Right ventricle myocardium superior (tissue), 1 donor: Measurements from ENCODE around the gene ENAH. TPM values are rescaled to one million over a fixed set of nuclear protein-coding genes. Genes with fewer than 3 reads are reported as not detected.

ENCODE experiments used
- ATAC-seq: fragments of 200-7000 bp; cut with Tn5 transposase; one replicate; pipeline ENCODE4 v1.9.1; 2020; ENCODE audit warnings: mild to moderate bottlenecking; ENCODE audit not compliant: poor library complexity
- DNase-seq: peaks from one replicate; pipeline ENCODE4 v3.0.0-alpha.2; 2020
- intact Hi-C: fragments of 100-400 bp; cut with DNase I; formaldehyde crosslinking; loops from one replicate; pipeline ENCODE4 v1.11.2; 2022
- total RNA-seq: library from RNA; stranded (reverse); fragmentation: NEBNext Ultra II Directional; extraction: Animal tissue kit (Norgen Biotek cat#: 25700); gene quantifications from one replicate; pipeline ENCODE4 v1.2.1, GENCODE V29; 2021
- donor health status: DM: no; HTN: yes; CAD: no; lungs with severe emphysema.

ENAH gene
- total RNA-seq, 1 donor from 2014 or later: 70.4 TPM

DNA sequence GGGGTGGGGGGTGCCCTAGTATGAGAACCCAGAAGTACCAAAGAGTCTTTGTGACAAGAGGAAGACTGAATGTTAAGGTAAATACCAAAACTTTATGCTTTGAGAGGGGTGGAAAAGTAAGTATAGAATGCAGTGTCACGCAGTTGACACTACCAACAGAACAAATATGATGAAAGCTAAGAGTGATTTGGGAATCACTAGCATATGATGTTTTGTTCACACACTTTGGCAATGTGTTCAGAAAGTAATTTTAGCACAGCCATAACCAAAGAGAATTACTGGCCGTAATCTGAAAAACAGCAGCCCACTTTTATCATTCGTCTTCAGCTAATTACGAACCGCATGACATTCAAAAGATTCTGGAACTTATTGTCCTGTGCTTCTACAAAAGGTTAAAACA lies 59.5 kb downstream of the ENAH start:
- ATAC-seq: peak; percentile 38
- no peak for DNase-seq
- intact Hi-C loops: no loop called here

- no peak for ATAC-seq
- intact Hi-C loops: no loop called here
- no peak for DNase-seq
Measured at GRCh38 chr1:225592362-225593025, 60.4 kb downstream of the ENAH start.

GRCh38 chr1:225587310-225587709 lies 65.6 kb downstream of the ENAH start:
- no peak for DNase-seq
- intact Hi-C loops: no loop called here
- ATAC-seq: no peak

- ATAC-seq (peak; percentile 82), DNase-seq (no peak)
- intact Hi-C loops: no loop called here
Measured at GRCh38 chr1:225581186-225581585, 71.7 kb downstream of the ENAH start.

GRCh38 chr1:225580238-225581099 lies 72.5 kb downstream of the ENAH start:
- DNase-seq: no peak
- intact Hi-C loops: no loop called here
- peak; percentile 42 for ATAC-seq

GRCh38 chr1:225578251-225578977 lies 74.5 kb downstream of the ENAH start:
- ATAC-seq: no peak
- intact Hi-C loops: loop anchor here (10.0 kb wide), 1 partner anchor 66 kb away; no protein-coding TSS in a partner anchor
- no peak for DNase-seq

DNA sequence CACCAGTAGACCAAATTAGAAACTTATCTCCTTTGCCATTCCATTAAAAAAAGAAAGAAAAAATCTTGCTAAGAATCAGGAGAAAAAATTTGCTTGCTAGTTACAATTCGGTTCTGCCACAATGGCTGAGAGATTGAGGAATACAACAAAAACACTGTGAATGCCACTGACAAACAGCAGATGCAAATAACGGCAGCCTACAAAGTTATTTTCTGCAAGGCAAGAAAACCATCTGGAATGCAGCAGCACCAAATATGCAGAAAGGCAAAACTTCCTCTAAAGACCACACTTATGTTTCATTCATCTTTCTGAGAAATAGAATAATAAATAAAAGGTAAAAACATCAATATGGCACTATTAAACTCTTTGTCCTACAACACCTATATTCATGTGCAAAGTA lies 75.7 kb downstream of the ENAH start:
- intact Hi-C loops: loop anchor here (10.0 kb wide), 1 partner anchor 68 kb away; no protein-coding TSS in a partner anchor
- DNase-seq (no peak), ATAC-seq (no peak)

DNA sequence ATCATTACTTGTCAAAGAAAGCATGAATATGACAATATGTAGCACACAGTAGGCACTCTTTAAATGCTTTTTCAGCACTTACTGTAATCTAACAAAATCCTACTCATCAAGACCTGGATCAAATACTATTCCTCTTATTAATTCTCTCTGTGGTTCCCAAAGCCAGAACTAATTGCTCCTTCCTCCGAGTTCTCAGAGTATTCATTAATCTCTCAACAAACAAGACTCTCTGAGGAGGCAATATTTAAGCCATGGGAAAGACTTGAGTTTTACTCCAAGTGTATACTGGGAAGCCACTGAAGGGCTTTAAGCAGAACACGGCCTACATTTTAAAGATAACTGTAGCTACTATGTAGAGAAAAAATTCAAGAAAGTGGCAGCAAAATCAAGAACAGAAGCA lies 79.7 kb downstream of the ENAH start:
- DNase-seq: no peak
- ATAC-seq: no peak
- intact Hi-C loops: loop anchor here (10.0 kb wide), 1 partner anchor 72 kb away; no protein-coding TSS in a partner anchor

- intact Hi-C loops: loop anchor here (10.0 kb wide), 1 partner anchor 72 kb away; no protein-coding TSS in a partner anchor
- peak; percentile 56 for ATAC-seq
- DNase-seq: no peak
Measured at GRCh38 chr1:225572422-225572821, 80.5 kb downstream of the ENAH start.

DNA sequence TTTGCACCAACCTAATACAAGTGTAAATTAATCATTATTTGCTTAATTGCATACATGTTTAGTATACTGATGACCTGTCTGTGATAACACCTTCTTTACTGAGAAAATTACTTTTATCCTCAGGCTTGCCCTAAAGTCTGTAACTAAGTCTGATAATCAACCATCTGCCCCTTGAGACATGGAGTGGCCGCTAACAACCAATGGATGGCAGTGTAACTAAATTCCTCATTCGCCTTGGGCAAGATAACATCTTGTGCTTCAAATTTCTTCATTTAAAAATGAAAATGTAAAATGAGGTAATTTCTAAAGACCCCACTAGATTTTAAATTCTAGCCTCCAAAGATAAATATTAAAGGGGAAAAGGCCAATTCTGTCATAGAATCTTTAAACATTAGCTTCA lies 85.1 kb downstream of the ENAH start:
- intact Hi-C loops: no loop called here
- DNase-seq (no peak), ATAC-seq (no peak)

DNA sequence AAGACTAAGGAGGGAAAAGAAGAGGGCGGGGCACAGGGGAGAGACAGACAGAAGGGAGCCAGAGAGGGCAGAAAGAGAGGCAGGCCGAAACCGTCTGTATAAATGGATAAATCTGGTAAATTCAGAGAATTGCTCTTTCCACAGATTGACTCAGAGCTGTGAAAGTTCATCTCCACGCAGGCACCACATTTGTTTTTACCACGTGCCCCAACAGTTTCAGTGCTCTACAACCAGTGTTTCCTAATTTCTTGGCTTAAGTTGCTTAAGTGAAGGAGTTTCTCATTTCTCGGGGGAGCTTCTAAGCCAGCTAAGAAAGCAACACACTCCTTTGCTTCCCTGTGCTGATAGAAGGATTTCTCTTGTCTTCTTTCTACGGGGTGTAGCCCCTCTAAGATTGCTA lies 87.1 kb downstream of the ENAH start:
- intact Hi-C loops: no loop called here
- DNase-seq (no peak), ATAC-seq (peak; percentile 87)

DNA sequence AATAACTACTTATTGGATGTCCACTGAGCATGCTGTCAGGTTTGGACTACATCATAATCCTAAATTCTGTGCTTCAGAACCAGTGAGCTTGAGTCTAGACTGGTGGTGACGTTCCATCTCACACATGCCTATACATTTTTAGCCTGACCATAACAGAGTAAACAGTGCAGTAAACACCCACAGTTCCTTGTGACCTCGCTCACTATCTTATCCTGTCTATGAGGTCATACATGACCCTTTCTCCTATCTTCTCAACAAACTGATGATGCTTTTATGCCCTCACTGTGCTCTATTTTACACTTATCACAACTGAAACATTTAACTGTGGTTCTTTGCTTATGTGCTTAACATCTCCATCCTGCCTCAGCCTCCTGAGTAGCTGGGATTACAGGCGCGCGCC lies 91.2 kb downstream of the ENAH start:
- ATAC-seq: no peak
- intact Hi-C loops: no loop called here
- no peak for DNase-seq

DNA sequence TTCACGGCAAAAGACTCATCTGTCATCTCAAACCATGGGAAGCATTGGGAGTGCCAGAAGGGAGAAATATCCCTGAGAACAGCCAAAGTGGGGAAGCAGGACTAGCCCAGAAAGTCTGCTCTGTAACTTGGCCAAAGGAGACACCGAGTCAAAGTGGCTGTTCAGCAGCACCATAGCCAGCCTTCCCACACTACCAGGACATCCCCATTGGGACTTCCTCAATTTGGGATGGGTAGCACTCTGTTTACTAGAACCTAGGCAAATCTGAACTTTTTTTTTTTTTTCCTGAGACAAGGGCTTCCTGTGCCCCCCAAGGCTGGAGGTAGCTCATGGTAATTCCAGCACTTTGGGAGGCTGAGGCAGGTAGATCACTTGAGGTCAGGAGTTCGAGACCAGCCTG lies 93.0 kb downstream of the ENAH start:
- no peak for ATAC-seq
- no peak for DNase-seq
- intact Hi-C loops: loop anchor here (10.0 kb wide), 1 partner anchor 215 kb away; the partner anchor contains the start of gene SRP9

- ATAC-seq (no peak), DNase-seq (no peak)
- intact Hi-C loops: loop anchor here (10.0 kb wide), 1 partner anchor 215 kb away; the partner anchor contains the start of gene SRP9
Measured at GRCh38 chr1:225559326-225559725, 93.6 kb downstream of the ENAH start.

GRCh38 chr1:225556694-225557093 lies 96.2 kb downstream of the ENAH start:
- no peak for ATAC-seq
- no peak for DNase-seq
- intact Hi-C loops: loop anchor here (10.0 kb wide), 1 partner anchor 218 kb away; the partner anchor contains the start of gene SRP9

- ATAC-seq: no peak
- intact Hi-C loops: loop anchor here (10.0 kb wide), 1 partner anchor 219 kb away; the partner anchor contains the start of gene SRP9
- DNase-seq: no peak
Measured at GRCh38 chr1:225555821-225556220, 97.1 kb downstream of the ENAH start.

GRCh38 chr1:225554216-225554812 lies 98.6 kb downstream of the ENAH start:
- peak; percentile 61 for ATAC-seq

DNA sequence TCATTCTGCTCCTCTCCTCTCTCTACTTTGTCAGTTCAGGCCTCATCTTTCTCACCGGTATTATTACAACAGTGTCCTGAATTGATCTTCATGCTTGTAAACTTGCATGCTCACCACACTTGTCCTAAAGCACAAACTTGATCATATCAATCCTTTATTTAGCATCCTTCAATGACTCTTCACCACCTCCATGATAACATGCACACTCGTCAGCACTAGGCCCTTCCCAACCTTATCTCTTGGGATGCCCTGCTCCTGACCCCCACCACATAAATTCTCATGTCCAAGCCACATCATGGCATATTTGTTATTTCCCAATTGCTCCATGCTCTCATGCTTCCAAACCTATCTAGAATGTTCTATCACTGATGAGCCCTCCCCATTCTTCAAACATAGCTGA lies 103.1 kb downstream of the ENAH start:
- ATAC-seq: peak; percentile 45
- DNase-seq: no peak
- intact Hi-C loops: loop anchor here (10.0 kb wide), 1 partner anchor 225 kb away; the partner anchor contains the start of gene SRP9

More at GRCh38 chr1:225554216-225554812, 98.6 kb downstream of the ENAH start:
- intact Hi-C loops: loop anchor here (10.0 kb wide), 1 partner anchor 220 kb away; the partner anchor contains the start of gene SRP9
- no peak for DNase-seq
